Smooth muscle cell (in vitro differentiated cells): ENCODE results near the gene FHL5. TPM values are rescaled to one million over a fixed set of nuclear protein-coding genes. Genes with fewer than 3 reads are reported as not detected.

Experiments
- DNase-seq: peaks from one replicate; lab custom pipeline; 2025; ENCODE audit not compliant: unreplicated experiment; lab: John Stamatoyannopoulos, UW
- H2AFZ ChIP-seq: fragments of 200-600 bp; sonication (generic); 2 replicates; pipeline ENCODE4 v1.6.0; 2016; ENCODE audit warnings: antibody characterized with exemption, low read depth, mild to moderate bottlenecking
- H3F3A ChIP-seq: fragments of 200-600 bp; sonication (generic); 2 replicates; pipeline ENCODE4 v1.6.0; 2017; ENCODE audit warnings: antibody characterized with exemption, low read depth
- H3K27ac ChIP-seq: fragments of 200-600 bp; sonication (generic); 2 replicates; pipeline ENCODE4 v1.5.1; 2016; ENCODE audit warnings: low read depth, mild to moderate bottlenecking
- H3K27me3 ChIP-seq: fragments of 200-600 bp; sonication (generic); 2 replicates; pipeline ENCODE4 v1.6.1; 2016; ENCODE audit warnings: low read depth, mild to moderate bottlenecking
- H3K36me3 ChIP-seq: fragments of 200-600 bp; sonication (generic); 2 replicates; pipeline ENCODE4 v1.5.1; 2016; ENCODE audit warnings: low read depth
- H3K4me1 ChIP-seq: fragments of 200-600 bp; sonication (generic); 2 replicates; pipeline ENCODE4 v1.5.1; 2016; ENCODE audit warnings: low read depth
- H3K4me2 ChIP-seq: fragments of 200-600 bp; sonication (generic); 2 replicates; pipeline ENCODE4 v1.6.0; 2016; ENCODE audit warnings: mild to moderate bottlenecking
- H3K4me3 ChIP-seq: fragments of 200-600 bp; sonication (generic); 2 replicates; pipeline ENCODE4 v1.5.1; 2016; ENCODE audit warnings: mild to moderate bottlenecking
- H3K79me2 ChIP-seq: fragments of 200-600 bp; sonication (generic); 2 replicates; pipeline ENCODE4 v1.6.0; 2016; ENCODE audit warnings: low read depth, mild to moderate bottlenecking
- H3K9ac ChIP-seq: fragments of 200-600 bp; sonication (generic); 2 replicates; pipeline ENCODE4 v1.6.0; 2016; ENCODE audit warnings: low read depth
- H3K9me3 ChIP-seq: fragments of 200-600 bp; sonication (generic); replicated peaks from 2 replicates; pipeline ENCODE4 v1.5.1; 2016; ENCODE audit warnings: low read depth
- H4K20me1 ChIP-seq: fragments of 200-600 bp; sonication (generic); 2 replicates; pipeline ENCODE4 v1.6.0; 2016; ENCODE audit warnings: low read depth
- CTCF ChIP-seq: fragments of 200-600 bp; sonication (generic); IDR thresholded peaks from 2 replicates; pipeline ENCODE4 v1.5.1; 2017; ENCODE audit warnings: borderline replicate concordance, mild to moderate bottlenecking, antibody characterized with exemption; ENCODE audit not compliant: insufficient read depth, poor library complexity, severe bottlenecking
- WGBS: methylation state at CpG from one replicate; pipeline ENCODE4 v1.1.7; 2016; ENCODE audit warnings: low lambda C conversion rate; 5-methylcytosine and 5-hydroxymethylcytosine counted together
- polyA plus RNA-seq: library from polyadenylated mRNA; unstranded; fragments of >200 nt; fragmentation: Nextera tagmentation; extraction: Ambion mirVana; gene quantifications from 2 replicates; pipeline ENCODE4 v1.2.1, GENCODE V29; 2016
- total RNA-seq: library from RNA; depleted of rRNA; stranded (reverse); fragments of >200 nt; gene quantifications from 2 replicates; pipeline ENCODE4 v1.2.3, GENCODE V29; 2014

FHL5 gene
- total RNA-seq (not detected in 2 replicates), polyA plus RNA-seq (not detected in 2 replicates)

- Histone ChIP-seq H3K79me2 (no peaks in the 10 kb centered on the region), H3K36me3 (no peaks in the 10 kb centered on the region), H4K20me1 (no peaks in the 10 kb centered on the region), H3K4me3 (no peak within 1 kb of the TSS), H3K27ac (no peak within 1 kb of the TSS), H3K4me2 (peak within 1 kb of the TSS; percentile 7), H3K4me1 (no peaks in the 10 kb centered on the region), H2AFZ (peak within 1 kb of the TSS; percentile 28), H3K27me3 (no peaks in the 10 kb centered on the region), H3K9ac (no peak within 1 kb of the TSS), H3K9me3 (no peaks in the 10 kb centered on the region), H3F3A (no peaks in the 10 kb centered on the region)
- no peak for TF ChIP-seq CTCF
- 50% methylated on average over 3 of the region's 3 CpGs for WGBS
- DNase-seq, result no peak
Observed at GRCh38 chr6:96562886-96563285, at the start of gene FHL5. Gene FHL5 (plus strand): TSS chr6:96563128. CDS start chr6:96603614, 40,486 bp downstream.

GRCh38 chr6:96520171-96521115, 42.5 kb upstream of the FHL5 start:
- Histone ChIP-seq H3K9me3 (no peaks in the 10 kb centered on the region), H3K4me3 (peak overlapping the region; percentile 76), H3F3A (no peaks in the 10 kb centered on the region), H3K4me2 (peak overlapping the region; percentile 88), H3K79me2 (peaks cover 24% of the 10 kb centered on the region), H3K36me3 (no peaks in the 10 kb centered on the region), H3K4me1 (peaks cover 24% of the 10 kb centered on the region), H2AFZ (peak overlapping the region; percentile 5), H4K20me1 (no peaks in the 10 kb centered on the region), H3K27ac (peak overlapping the region; percentile 94), H3K9ac (peak overlapping the region; percentile 95), H3K27me3 (no peaks in the 10 kb centered on the region)
- DNase-seq, result no peak
- WGBS, result 31% methylated on average over 6 of the region's 6 CpGs
- TF ChIP-seq CTCF, result no peak

- Histone ChIP-seq H3K36me3 (peaks cover 6% of the 10 kb centered on the region), H3K79me2 (peaks cover 24% of the 10 kb centered on the region), H3K27me3 (no peaks in the 10 kb centered on the region), H2AFZ (peak overlapping the region; percentile 91), H3K4me3 (peak overlapping the region; percentile 76), H3F3A (no peaks in the 10 kb centered on the region), H3K4me2 (peak overlapping the region; percentile 88), H3K27ac (peak overlapping the region; percentile 94), H4K20me1 (no peaks in the 10 kb centered on the region), H3K4me1 (peaks cover 24% of the 10 kb centered on the region), H3K9ac (peak overlapping the region; percentile 95), H3K9me3 (no peaks in the 10 kb centered on the region)
- no peak for TF ChIP-seq CTCF
- no peak for DNase-seq
- 0% methylated on average over 8 of the region's 8 CpGs for WGBS
Observed at GRCh38 chr6:96521306-96521643, 41.7 kb upstream of the FHL5 start.
